Activated T-cell treated with anti-CD3 and anti-CD28 coated beads for 4 hours (primary cell): Measurements from ENCODE around the gene SESTD1.
A peak's percentile ranks its signal among the peaks of the same experiment; 100 is the strongest.
"Not testable (repeated sequence)": the region's sequence is repeated elsewhere in the genome, so short reads cannot be mapped to it uniquely, and the experiment has no call there.

Experiments used
- DNase-seq: peaks from one replicate; pipeline ENCODE4 v3.0.0-alpha.2; 2020

The SESTD1 gene

GRCh38 chr2:179265082-179265510 is 464 bp upstream of the SESTD1 start:
- DNase-seq = no peak

DNA sequence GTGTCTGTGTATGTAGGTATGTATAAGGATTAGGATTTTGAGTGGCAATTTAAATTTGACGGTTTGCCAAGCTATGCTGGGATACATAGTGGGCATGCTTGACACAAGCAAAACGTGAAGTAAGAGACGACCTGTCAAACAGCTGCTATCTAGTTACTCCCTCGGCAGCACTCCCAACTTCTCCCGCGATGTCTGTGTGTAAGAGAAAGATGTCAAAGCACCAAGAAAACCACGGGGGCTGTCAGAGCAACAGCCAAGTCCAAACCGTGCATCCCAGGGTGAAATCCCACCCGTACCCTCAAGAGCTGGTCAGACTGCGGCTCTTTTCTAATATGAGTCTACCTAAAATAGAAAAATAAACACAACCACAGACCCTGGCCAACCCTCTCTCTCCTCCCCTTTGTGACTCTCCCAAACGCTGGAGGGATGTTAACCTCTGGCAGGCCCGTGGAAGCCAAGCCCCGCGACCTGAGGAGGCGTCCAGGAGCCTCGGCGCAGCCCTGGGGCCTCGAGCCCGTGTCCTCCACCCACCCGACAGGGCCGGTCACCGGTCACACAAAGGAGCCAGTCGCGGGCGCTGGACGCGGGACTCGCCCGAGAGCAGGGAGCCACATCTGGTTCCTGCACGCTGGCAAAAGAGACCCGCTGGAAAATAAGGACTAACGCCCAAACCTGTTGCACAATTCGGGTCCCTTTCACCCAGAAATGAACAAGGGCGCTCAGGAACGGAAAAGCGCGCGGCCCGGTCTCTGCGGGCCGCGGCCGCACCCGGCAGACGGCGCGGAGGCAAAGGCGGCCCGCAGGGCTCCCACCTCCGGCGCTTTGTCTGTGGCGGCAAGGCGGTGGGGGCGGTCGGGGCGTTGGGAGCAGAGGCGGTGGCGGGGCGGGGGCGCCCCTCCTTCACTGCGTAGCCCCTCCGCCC is 925 bp downstream of the SESTD1 start:
- DNase-seq = peak; percentile 12

DNA sequence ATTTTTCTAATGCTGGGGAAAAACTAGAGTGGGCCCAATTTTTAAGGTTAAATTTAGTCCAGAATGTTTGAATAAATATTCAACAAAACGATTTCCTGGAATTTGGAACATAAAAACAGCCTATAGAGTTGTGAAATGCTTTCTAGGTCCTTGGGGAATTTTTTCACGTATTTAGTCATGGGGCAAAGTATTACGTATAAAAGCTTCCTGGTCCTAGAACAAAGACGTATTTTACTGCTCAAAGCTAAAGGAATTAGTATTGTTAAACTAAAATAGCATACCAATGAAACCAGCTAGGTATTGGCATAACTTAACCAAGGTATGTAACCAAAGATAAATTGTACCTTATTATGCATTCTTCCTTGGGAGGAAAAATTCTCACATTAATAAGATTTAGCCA is 1.6 kb downstream of the SESTD1 start:
- no peak for DNase-seq

GRCh38 chr2:179262077-179262660 is 2.5 kb downstream of the SESTD1 start:
- DNase-seq = no peak

DNA sequence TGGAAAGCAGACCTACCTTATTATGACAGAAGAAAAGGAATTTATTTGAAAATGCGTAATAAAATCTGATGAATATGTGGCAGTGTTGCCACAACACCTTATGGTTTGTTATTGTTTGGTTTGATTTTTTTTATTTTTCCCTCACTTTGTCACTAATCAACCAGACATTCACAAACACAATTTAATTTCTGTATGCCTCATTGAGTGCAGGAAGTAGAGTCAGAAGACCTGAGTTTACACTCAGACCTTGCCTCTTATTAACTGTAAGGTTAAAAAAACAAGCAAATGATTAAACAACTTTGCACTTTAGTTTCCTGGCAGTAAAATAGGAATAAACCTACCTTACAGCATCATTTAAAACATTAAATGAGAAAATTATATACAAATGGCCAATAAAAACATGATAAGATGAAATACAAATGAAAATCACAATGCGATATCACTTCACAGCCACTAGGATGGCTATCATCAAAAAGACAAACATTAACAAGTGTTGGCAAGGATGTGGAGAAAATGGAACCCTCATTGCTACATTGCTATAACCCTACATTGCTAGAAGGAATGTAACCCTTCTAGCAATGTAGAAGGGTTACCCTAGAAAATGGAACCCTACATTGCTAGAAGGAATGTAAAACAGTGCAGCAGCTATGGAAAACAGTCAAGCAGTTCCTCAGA is 3.3 kb downstream of the SESTD1 start:
- no peak for DNase-seq

DNA sequence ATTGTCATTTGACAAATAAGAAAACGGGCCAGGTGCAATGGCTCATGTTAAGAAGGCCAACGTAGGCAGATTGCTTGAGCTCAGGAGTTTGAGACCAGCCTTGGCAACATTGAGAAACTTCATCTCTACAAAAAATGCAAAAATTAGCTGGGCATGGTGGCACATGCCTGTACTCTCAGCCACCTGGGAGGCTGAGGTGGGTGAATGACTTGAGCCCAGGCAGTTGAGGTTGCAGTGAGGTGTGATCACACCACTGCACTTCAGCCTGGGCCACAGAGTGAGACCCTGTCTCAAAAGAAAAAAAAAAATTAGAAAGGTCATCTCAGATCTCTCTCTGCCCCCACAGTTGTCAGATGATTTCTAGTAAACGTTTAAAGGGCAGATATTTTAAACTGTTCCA is 4.4 kb downstream of the SESTD1 start:
- no peak for DNase-seq

DNA sequence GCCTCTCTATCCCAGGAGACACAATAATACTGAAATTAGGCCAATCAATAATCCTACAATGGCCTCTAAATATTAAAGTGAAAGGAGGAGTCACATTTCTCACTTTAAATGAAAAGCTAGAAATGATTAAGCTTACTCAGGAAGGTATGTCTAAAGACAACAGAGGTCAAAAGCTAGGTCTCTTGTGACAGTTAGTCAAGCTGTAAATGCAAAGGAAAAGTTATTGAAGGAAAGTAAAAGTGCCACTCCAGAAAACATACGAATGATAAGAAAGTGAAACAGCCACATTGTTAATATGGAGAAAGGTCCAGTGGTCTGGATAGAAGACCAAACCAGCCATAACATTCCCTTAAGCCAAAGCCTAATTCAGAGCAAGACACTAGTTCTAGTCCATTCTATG is 9.5 kb downstream of the SESTD1 start:
- DNase-seq = no peak

- no peak for DNase-seq
Measured at GRCh38 chr2:179253226-179253625, 11.4 kb downstream of the SESTD1 start.

GRCh38 chr2:179252423-179252822 is 12.2 kb downstream of the SESTD1 start:
- DNase-seq = no peak

- no peak for DNase-seq
Measured at GRCh38 chr2:179251870-179252269, 12.8 kb downstream of the SESTD1 start.

DNA sequence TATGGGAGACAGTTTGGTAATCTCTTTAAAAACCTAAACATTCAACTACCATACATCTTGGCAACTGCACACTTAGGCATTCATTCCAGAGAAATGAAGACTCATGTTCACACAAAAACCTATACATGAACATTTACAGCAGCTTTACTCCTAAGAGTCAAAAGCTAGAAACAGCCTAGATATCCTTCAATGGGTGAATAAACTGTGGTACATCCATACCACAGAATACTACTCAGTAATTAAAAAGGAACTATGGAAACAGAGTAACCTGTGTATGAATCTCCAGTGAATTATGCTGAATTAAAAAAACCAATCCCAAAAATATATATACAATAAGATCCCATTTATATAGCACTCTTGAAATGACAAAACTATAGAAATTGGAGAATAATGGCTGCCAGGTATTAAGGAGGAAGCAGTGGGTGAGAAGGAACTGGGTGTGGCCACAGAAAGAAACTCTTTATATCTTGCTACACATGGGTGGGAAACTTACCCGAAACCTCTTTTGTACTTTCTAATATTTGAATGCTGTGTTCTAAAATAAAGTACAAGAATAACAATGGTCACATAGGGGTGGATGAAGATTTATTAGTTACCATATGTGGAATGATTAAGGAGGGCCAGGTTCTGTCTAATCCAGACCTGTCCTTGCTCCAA is 13.7 kb downstream of the SESTD1 start:
- no peak for DNase-seq

- DNase-seq = no peak
Measured at GRCh38 chr2:179250095-179250494, 14.5 kb downstream of the SESTD1 start.

DNA sequence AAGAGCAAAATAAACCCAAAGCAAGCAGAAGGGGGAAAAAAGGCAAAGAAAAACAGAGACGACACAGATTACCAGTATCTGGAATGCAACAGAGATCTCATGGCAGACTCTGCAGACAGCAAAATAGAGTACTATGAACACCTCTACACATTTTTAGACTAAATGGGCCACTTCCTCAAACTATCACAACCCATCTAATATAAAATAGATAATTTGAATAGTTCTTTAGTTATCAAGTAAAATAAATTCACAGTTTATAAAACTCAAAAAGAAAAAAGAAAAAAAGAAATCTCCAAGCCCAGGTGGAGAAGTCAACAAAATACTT is 16.6 kb downstream of the SESTD1 start:
- no peak for DNase-seq

GRCh38 chr2:179247318-179248023 is 17.2 kb downstream of the SESTD1 start:
- DNase-seq = no peak

- not testable (repeated sequence) for DNase-seq
Measured at GRCh38 chr2:179245843-179246242, 18.8 kb downstream of the SESTD1 start.

DNA sequence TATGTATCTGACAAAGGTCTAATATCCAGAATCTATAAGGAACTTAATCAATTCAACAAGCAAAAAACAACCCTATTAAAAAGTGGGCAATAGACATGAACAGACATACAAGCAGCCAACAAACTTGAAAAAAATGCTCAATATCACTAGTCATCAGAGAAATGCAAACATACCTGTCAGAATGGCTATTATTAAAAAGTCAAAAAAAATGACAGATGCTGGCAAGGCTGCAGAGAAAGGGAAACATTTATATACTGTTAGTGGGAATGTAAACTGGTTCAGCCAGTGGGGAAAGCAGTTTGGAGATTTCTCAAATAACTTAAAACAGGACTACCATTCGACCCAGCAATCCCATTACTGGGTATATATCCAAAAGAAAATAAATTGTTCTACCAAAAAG is 21.6 kb downstream of the SESTD1 start:
- no peak for DNase-seq

GRCh38 chr2:179240481-179241451 is 23.9 kb downstream of the SESTD1 start:
- no peak for DNase-seq

GRCh38 chr2:179239838-179240237 is 24.8 kb downstream of the SESTD1 start:
- DNase-seq = no peak

GRCh38 chr2:179239195-179239594 is 25.4 kb downstream of the SESTD1 start:
- no peak for DNase-seq

DNA sequence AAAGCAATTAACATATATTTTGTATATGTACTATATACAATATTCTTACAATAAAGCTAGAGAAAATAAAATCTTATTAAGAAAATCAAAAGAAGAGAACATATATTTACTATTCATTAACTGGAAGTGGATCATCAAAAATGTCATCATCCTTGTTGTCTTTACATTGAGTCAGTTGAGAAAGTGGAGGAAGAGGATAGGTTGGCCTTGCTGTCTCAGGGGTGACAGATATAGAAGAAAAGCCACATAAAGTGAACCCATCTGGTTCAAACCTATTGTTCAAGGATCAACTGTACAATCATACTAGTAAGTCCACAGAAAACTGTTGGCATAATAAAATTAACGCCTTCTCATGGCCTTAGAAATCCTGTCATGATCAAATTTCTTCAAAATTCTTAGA is 26.6 kb downstream of the SESTD1 start:
- DNase-seq = no peak

DNA sequence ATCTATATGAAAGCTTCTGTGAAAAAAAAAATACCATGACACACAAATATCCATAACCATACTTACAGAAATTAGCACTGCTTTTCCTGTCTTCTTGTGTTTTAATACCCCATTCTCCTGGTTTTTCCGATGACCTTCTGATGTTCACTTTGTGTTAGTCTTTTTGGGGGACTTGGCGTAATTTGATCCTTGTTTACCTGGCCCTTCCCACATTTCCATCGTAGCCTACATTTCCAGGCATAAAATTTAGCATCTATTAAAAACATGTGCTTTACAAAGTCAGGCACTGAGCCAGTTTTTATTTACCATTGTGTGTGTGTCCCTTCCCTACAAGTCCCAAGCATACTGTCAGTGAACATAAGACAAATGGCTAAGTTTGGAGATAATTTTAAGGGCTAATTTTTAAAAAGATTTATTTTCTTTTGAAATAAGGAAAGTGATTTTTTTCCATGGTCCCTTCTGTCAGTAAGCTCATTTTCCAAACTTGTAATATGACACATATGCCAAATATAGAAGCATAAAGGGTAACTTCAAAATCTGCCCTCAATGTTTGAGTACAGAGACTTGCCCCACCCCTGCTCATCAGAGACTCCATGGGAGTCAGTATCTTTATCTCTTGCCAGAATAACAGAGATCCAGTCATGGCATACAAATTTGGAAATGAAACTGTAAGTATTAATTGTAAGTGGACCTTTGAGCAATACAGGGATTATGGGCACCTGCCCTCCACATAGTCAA is 27.3 kb downstream of the SESTD1 start:
- no peak for DNase-seq
